Fibroblast of peridontal ligament (primary cell): ENCODE data around the gene MCC.

ENCODE experiments used
- DNase-seq: peaks from one replicate; pipeline ENCODE4 v3.0.0-alpha.2; 2010; ENCODE audit errors: extremely low read depth

The MCC gene

GRCh38 chr5:113249206-113249605 is 239.0 kb downstream of the MCC start:
- DNase-seq, result peak; percentile 45

GRCh38 chr5:113246361-113246870 is 241.8 kb downstream of the MCC start:
- DNase-seq, result peak; percentile 59

- DNase-seq, result no peak
Measured at GRCh38 chr5:113245427-113246225, 242.6 kb downstream of the MCC start.

GRCh38 chr5:113244966-113245365 is 243.3 kb downstream of the MCC start:
- no peak for DNase-seq

GRCh38 chr5:113243349-113243664 is 244.9 kb downstream of the MCC start:
- DNase-seq, result no peak

GRCh38 chr5:113242481-113243348 is 245.5 kb downstream of the MCC start:
- peak; percentile 19 for DNase-seq

GRCh38 chr5:113240951-113241726 is 247.1 kb downstream of the MCC start:
- DNase-seq, result no peak

- DNase-seq, result no peak
Measured at GRCh38 chr5:113240032-113240431, 248.2 kb downstream of the MCC start.

- no peak for DNase-seq
Measured at GRCh38 chr5:113237893-113238292, 250.4 kb downstream of the MCC start.

GRCh38 chr5:113236536-113237288 is 251.5 kb downstream of the MCC start:
- no peak for DNase-seq

- no peak for DNase-seq
Measured at GRCh38 chr5:113235884-113236283, 252.4 kb downstream of the MCC start.

- DNase-seq, result no peak
Measured at GRCh38 chr5:113234546-113234945, 253.7 kb downstream of the MCC start.

GRCh38 chr5:113233606-113234005 is 254.6 kb downstream of the MCC start:
- DNase-seq, result peak; percentile 71

GRCh38 chr5:113232667-113233066 is 255.6 kb downstream of the MCC start:
- DNase-seq, result peak; percentile 48

GRCh38 chr5:113232221-113232620 is 256.0 kb downstream of the MCC start:
- peak; percentile 75 for DNase-seq

- DNase-seq, result no peak
Measured at GRCh38 chr5:113231653-113232000, 256.6 kb downstream of the MCC start.

- DNase-seq, result peak; percentile 31
Measured at GRCh38 chr5:113230711-113231652, 257.3 kb downstream of the MCC start.

- no peak for DNase-seq
Measured at GRCh38 chr5:113227798-113228197, 260.5 kb downstream of the MCC start.

- no peak for DNase-seq
Measured at GRCh38 chr5:113226116-113226736, 262.0 kb downstream of the MCC start.

- no peak for DNase-seq
Measured at GRCh38 chr5:113225259-113225658, 263.0 kb downstream of the MCC start.
